ENCODE measurements around the gene ROR2. TPM values are rescaled to one million over a fixed set of nuclear protein-coding genes. Genes with fewer than 3 reads are reported as not detected.

ROR2 gene
- polyA plus RNA-seq, 1 experiment: 9.7 TPM

DNA sequence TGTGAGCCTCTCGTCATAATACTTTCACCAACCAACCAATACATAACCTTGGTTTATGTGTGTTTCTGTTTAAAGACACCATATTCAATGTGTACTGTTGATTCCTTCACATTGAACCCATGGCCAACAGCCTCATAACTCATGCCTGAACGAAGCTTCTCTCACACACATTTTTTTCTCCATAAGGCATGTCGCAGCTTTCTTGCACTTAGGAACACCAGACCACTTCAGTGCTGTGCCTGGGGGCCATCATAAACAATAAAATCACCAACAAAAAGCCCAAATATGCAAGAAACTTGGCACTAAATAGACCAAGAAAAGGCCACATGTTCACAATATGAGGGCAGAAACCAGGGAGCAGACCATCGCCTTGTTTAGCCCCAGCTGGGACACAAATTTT, 192.2 kb downstream of the ROR2 start:
- TF ChIP-seq, protein P1, sequence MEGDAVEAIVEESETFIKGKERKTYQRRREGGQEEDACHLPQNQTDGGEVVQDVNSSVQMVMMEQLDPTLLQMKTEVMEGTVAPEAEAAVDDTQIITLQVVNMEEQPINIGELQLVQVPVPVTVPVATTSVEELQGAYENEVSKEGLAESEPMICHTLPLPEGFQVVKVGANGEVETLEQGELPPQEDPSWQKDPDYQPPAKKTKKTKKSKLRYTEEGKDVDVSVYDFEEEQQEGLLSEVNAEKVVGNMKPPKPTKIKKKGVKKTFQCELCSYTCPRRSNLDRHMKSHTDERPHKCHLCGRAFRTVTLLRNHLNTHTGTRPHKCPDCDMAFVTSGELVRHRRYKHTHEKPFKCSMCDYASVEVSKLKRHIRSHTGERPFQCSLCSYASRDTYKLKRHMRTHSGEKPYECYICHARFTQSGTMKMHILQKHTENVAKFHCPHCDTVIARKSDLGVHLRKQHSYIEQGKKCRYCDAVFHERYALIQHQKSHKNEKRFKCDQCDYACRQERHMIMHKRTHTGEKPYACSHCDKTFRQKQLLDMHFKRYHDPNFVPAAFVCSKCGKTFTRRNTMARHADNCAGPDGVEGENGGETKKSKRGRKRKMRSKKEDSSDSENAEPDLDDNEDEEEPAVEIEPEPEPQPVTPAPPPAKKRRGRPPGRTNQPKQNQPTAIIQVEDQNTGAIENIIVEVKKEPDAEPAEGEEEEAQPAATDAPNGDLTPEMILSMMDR (IDR thresholded peaks at IDR 0.05; ENCODE audit: low read depth, low read length): no peak
- Histone ChIP-seq H3K27me3 (ENCODE audit: control insufficient read depth, insufficient read depth, low read length) (no peaks in the 10 kb centered on the region), H3K27ac (ENCODE audit: low read depth, low read length) (no peak overlapping the region), H3K4me3 (ENCODE audit: low read depth, low read length) (no peak overlapping the region), H3K9me3 (ENCODE audit: control insufficient read depth, insufficient read depth, low read length) (no peaks in the 10 kb centered on the region)
- POLR2A ChIA-PET: no interaction called here
- no peak for DNase-seq (ENCODE audit: low read depth, low spot score)
- CTCF ChIA-PET: interaction anchor here (0.6 to 3.3 kb wide), 19 partner anchors 8 to 842 kb away, joined by 3 to 30 read pairs (median 4); partner anchors contain the start of gene ROR2

DNA sequence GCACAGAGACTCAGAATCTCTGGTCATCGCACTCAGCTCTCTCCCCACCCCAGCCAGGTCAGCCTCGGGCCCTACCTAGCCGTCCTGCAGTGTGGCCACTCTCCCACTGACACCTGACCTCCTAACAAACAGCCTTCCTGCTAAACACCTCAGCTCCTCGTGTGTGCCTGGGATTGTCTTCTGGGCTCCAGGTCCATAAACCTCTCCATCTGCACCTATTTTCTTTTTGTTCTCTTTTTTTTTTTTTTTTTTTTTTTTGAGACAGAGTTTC, 193.6 kb downstream of the ROR2 start:
- no peaks in the 10 kb centered on the region for H3K9me3 ChIP-seq (ENCODE audit: control insufficient read depth, insufficient read depth, low read length)
- POLR2A ChIA-PET: no interaction called here
- H3K27ac ChIP-seq (ENCODE audit: low read depth, low read length): no peak overlapping the region
- no peaks in the 10 kb centered on the region for H3K27me3 ChIP-seq (ENCODE audit: control insufficient read depth, insufficient read depth, low read length)
- no peak overlapping the region for H3K4me3 ChIP-seq (ENCODE audit: low read depth, low read length)
- TF ChIP-seq, protein P1 (IDR thresholded peaks at IDR 0.05; ENCODE audit: low read depth, low read length): no peak
- CTCF ChIA-PET: interaction anchor here (0.5 to 1.2 kb wide), 2 partner anchors 12 to 29 kb away, joined by 3 read pairs; no protein-coding TSS in a partner anchor
- DNase-seq (ENCODE audit: low read depth, low spot score): no peak

DNA sequence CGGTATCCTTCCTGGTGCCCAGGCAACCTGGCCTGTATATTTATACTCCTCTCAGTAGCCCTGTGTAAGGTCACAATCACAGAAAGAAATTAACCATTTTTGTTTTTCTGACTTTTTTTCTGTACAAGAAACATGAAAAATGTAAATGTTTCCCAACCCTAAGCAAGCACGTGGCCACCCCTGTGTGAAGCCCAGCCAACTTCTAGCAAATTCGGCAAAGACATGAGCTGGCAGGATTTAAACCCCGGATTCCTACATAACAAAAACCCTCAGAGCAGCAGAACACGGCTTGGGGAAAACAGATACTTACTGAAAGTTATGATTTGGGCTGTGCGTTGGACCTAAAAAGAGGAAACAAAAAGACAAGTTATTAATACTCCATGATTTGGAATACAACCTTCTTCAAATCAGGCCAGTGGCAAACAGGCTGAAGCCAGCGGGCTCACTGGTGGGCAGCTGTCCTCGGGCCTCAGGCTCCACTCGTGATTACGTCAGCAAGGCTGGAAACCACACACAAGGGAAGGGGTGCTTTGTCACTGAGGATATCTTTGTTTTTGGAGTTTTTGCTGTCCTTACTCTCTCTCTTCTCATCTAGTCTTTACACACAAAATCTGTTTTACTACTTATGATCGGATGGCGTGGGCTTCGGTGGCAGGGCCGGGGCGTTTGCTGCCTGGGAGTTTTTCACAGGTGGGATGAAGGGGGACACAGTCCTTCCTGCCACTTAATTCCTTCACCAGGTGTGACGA, 194.1 kb downstream of the ROR2 start:
- Histone ChIP-seq H3K4me3 (ENCODE audit: low read depth, low read length) (no peak overlapping the region), H3K27ac (ENCODE audit: low read depth, low read length) (no peak overlapping the region), H3K9me3 (ENCODE audit: control insufficient read depth, insufficient read depth, low read length) (no peaks in the 10 kb centered on the region), H3K27me3 (ENCODE audit: control insufficient read depth, insufficient read depth, low read length) (no peaks in the 10 kb centered on the region)
- ChIA-PET POLR2A (no interaction called here), CTCF (interaction anchor here (0.5 to 1.2 kb wide), 2 partner anchors 12 to 29 kb away, joined by 3 read pairs; no protein-coding TSS in a partner anchor)
- no peak for DNase-seq (ENCODE audit: low read depth, low spot score)
- TF ChIP-seq, protein P1 (IDR thresholded peaks at IDR 0.05; ENCODE audit: low read depth, low read length): no peak

DNA sequence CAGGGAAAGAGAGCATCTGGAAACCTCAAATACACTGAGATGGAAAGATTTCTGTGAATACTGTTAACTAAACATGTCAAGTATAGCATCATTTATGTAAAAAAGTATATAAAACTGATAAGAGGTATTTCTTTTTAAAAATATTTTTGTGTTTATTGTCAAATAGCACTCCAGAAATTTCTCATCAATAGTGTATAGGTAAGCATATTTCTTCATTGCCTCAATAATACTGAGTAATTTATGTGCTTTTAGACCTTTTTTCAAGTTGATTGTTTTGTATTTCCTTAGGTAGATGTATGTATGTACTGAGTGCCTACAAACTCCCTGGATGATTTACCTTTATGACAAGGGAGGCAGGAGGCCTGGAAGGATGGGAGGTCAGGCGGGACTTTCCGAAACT, 196.3 kb downstream of the ROR2 start:
- Histone ChIP-seq H3K27me3 (ENCODE audit: control insufficient read depth, insufficient read depth, low read length) (no peaks in the 10 kb centered on the region), H3K27ac (ENCODE audit: low read depth, low read length) (no peak overlapping the region), H3K4me3 (ENCODE audit: low read depth, low read length) (no peak overlapping the region), H3K9me3 (ENCODE audit: control insufficient read depth, insufficient read depth, low read length) (no peaks in the 10 kb centered on the region)
- no peak for DNase-seq (ENCODE audit: low read depth, low spot score)
- CTCF ChIA-PET: interaction anchor here (1.0 to 1.3 kb wide), 2 partner anchors 21 to 202 kb away, joined by 3 to 4 read pairs; no protein-coding TSS in a partner anchor
- POLR2A ChIA-PET: no interaction called here
- TF ChIP-seq, protein P1 (IDR thresholded peaks at IDR 0.05; ENCODE audit: low read depth, low read length): no peak

DNA sequence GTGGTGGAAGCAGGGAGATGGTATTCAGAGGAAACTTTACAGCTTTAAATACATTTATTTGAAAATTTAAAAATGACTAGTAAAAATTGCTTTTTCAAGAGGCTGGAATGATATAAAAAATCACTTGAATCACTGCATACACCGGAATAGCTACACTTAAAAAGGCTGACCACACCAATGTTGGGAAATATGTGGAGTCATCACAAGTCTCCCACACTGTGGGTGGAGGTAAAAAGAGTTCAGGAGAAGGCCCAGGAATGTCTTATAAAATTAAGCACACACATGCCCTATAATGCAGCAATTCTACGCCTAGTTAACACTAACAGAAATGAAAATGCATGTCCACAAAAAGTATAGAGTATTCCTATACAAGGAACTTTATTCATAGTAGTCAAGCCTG, 198.1 kb downstream of the ROR2 start:
- Histone ChIP-seq H3K9me3 (ENCODE audit: control insufficient read depth, insufficient read depth, low read length) (no peaks in the 10 kb centered on the region), H3K27ac (ENCODE audit: low read depth, low read length) (no peak overlapping the region), H3K27me3 (ENCODE audit: control insufficient read depth, insufficient read depth, low read length) (no peaks in the 10 kb centered on the region), H3K4me3 (ENCODE audit: low read depth, low read length) (no peak overlapping the region)
- POLR2A ChIA-PET: no interaction called here
- DNase-seq (ENCODE audit: low read depth, low spot score): no peak
- TF ChIP-seq, protein P1 (IDR thresholded peaks at IDR 0.05; ENCODE audit: low read depth, low read length): no peak
- CTCF ChIA-PET: no interaction called here

All from AG04450 (cell line).